NCI-H1105 (cell line): Measurements from ENCODE around the gene MCFD2.

Source experiments
- DNase-seq: peaks from one replicate; lab custom pipeline; 2025; lab: John Stamatoyannopoulos, UW

The MCFD2 gene

DNA sequence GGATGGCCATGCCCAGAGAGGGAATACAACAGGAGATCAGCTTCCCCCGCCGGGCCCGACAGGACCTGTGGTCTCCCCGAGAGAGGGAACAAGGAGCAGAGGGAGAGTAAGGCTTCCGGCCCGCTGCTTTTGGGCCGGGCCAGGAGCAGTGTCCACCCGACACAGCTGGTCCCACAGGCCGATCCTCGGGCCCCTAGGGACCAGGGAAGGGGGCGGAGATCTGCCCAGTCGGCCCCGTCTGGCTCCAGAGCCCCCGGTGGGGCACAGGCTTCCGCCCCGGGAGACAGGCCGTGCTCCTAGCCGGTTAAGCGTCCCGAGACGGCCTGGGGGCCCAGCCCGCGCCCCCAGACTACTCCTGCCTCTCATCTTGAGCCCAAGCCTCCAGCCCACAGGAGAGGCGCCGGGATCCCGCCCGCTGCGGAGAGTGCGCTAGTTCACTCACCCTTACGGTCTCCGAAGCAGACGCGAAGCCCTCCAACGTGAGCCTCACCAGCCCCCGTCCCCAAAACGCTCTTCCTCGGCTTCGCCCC lies at the start of gene MCFD2:
Gene MCFD2, minus strand, starts transcription at position 526 of the 530 bp plus-strand sequence. CDS start 6,635 bp downstream, outside the sequence.
- DNase-seq = no peak

- no peak for DNase-seq
Measured at GRCh38 chr2:46964835-46965560, 49.4 kb upstream of the MCFD2 start.

GRCh38 chr2:46963941-46964673 lies 48.5 kb upstream of the MCFD2 start:
- no peak for DNase-seq

DNA sequence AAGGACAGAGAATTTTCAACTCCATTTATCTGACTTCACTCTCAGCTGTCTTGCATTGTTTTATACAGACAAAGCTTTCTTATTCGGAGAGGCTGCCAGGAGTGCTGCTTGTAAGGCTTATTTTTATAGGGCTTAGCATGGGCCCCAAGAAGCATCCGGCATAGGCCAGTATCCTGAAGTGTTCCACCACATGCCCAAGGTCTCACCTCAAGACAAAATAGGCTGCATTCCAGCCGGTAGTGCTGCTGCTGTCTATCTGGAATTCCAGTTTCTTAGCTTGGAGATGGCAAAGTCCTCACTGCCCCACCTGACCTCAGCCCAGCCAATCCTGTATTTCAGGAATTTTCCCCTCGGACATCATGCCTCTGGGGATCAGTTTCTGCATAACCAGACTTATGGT lies 47.6 kb upstream of the MCFD2 start:
- no peak for DNase-seq

- no peak for DNase-seq
Measured at GRCh38 chr2:46962751-46963150, 47.1 kb upstream of the MCFD2 start.

DNA sequence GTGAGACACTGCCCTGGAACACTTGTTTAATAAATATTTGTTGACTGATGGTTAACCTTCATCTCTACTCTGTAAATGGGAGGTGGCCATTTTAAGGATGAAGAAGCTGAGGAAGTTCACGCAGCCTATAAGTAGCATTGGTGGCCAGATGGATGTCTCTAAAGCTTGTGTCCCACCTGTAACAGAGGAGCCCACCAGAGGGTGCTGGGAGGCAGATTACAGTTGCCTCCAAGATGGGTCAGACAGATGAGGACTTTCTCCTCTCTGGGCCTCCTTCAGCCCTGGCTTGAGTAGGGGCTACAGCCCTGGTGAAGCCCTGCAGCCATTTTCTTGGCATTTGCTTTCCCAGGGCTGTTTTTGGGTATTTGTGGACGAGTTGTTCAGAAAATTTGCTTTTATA lies 45.0 kb upstream of the MCFD2 start:
- DNase-seq = no peak

- DNase-seq = no peak
Measured at GRCh38 chr2:46958431-46959017, 42.9 kb upstream of the MCFD2 start.

GRCh38 chr2:46956981-46957531 lies 41.5 kb upstream of the MCFD2 start:
- DNase-seq = no peak

- DNase-seq = no peak
Measured at GRCh38 chr2:46955764-46956163, 40.2 kb upstream of the MCFD2 start.

DNA sequence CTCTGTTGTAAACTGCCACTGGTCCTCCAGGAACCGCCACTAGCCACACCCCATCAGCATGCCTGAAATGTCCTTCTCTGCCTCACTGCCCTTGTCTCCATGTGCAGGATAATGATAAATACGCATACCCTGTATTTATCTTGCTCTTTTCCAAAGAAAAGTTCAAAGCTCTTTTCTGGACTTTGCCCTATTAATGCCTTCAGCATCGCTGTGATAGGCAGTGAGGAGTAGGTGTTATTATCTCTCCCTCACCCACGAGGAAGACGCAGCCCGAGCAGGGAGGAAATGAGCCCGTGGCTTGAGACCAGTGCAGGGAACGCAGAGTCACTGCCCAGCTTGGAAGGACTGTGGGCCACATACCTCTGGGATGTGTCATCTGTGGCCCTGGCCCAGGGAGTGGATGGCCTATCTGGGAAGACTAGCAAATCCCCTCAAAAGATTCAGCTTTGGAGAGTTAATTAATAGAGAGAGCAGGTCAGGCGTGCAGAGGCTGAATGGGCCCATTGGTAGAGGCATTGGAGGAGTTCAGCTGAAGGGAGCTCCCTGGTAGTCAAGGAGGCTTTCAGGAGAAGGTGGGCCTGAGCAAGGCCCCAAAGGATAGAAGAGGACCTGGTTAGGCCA lies 39.5 kb upstream of the MCFD2 start:
- DNase-seq = no peak

GRCh38 chr2:46952171-46952570 lies 36.6 kb upstream of the MCFD2 start:
- DNase-seq = no peak

GRCh38 chr2:46951290-46952064 lies 35.9 kb upstream of the MCFD2 start:
- DNase-seq = no peak

GRCh38 chr2:46950314-46950713 lies 34.7 kb upstream of the MCFD2 start:
- no peak for DNase-seq

- no peak for DNase-seq
Measured at GRCh38 chr2:46947841-46948240, 32.2 kb upstream of the MCFD2 start.

DNA sequence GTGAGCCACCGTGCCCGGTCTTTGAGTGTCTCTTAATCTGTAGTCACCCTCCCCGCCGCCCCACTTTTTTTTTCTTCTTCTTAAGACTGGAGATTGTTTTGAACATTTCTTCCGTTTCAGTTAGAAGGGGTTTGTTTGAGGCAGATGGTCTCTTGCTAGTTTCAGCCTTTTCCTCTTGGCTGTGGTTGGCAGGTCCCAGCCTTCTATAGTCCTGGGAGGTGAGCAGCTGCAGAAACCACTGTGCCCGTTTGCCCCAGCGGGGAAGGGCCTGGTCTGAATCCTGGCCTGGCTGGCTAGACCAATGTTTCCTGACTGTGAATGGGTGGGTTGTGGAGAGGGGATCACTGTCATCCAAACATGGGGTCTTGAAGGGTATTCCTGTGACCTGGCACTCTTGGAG lies 30.1 kb upstream of the MCFD2 start:
- DNase-seq = no peak

- DNase-seq = no peak
Measured at GRCh38 chr2:46943881-46944798, 28.5 kb upstream of the MCFD2 start.

GRCh38 chr2:46942891-46943626 lies 27.5 kb upstream of the MCFD2 start:
- DNase-seq = no peak

DNA sequence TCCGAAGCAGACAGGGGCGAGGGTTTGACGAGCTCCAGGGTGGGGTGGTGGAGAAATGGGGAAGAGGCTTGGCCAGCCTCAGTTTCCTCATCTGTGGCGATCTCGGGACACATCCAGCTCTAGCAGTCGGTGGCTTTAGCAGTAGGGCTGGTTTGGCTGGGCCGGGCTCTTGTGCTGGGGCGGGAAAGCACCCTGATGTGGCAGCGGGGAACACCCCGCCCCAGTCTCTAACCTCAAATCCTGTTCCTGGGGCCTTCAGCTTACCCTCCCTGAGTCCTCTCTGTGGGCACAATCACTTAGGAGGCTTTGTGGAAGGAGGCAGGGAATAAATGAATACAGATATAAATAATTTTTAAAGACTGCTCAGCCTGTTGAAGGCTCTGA lies 26.5 kb upstream of the MCFD2 start:
- no peak for DNase-seq

DNA sequence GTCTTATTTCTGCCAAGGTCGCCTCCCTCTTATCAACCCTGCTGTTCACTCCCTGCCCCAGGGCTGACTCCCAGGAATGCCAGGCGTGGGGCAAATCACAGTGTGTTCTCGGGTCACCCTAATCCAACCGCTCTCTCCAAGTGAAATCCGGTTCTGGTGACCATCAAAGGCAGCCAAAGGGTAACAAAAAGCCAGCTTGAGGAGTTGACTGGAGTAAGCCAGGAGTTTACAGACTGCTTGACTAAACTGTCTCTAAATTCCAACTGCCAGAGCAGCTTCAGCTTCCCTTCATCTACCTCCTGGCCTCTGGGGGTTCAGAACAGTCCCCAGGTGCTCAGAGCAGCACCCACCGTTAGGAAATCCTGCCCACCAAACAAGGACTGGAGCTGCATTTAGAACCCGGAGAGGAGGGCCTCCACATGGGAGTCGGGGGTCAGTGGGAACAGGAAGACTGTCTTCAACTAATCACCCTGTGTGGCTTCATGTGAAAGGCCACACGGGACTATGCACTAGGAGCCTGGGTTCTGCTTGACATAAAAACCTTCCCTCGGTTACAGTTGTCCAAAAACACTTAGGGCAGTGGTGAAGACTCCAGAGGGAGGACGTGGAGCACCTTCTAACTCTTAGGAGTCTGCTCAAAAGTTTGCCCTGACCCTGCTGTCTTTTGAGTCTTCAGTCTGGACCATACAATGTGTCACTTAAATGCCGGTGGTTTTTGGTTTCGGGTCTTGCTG lies 24.2 kb upstream of the MCFD2 start:
- no peak for DNase-seq
